ENCODE results near the gene TMC1. TPM values are rescaled to one million over a fixed set of nuclear protein-coding genes. Genes with fewer than 3 reads are reported as not detected.

The TMC1 gene
- total RNA-seq, 1 donor from 2014 or later: not detected

DNA sequence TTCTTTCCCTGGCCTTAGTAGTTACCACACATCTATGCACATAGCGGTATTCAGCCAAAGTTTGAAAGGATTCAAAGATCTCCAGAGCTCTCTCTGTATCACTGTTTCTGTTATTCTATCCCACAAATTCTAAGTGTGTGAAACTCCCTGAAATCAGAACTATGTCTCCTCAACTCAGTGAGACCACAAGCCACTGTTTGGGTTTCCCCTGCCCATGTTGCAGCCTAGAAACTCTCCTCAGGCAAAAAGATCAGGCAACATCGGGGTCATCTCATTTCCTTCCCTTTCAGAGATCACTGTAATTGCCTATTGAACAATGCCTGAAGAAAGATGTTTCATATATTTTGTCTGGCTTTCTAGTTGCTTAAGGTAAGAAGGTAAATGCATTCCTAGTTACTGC, 135.6 kb downstream of the TMC1 start:
- Mint-ChIP-seq H3K27me3 (peaks cover 16% of the 10 kb centered on the region), H3K4me3 (no peak overlapping the region), H3K9me3 (no peaks in the 10 kb centered on the region), H3K4me1 (no peaks in the 10 kb centered on the region), H3K27ac (no peak overlapping the region), H3K36me3 (ENCODE audit: low read depth) (no peaks in the 10 kb centered on the region)
- DNase-seq: no peak
- intact Hi-C loops (cut with micrococcal nuclease): no loop called here

GRCh38 chr9:72658703-72659102, 137.3 kb downstream of the TMC1 start:
- Mint-ChIP-seq H3K36me3 (ENCODE audit: low read depth) (no peaks in the 10 kb centered on the region), H3K4me3 (no peak overlapping the region), H3K27ac (no peak overlapping the region), H3K4me1 (no peaks in the 10 kb centered on the region), H3K27me3 (peaks cover 13% of the 10 kb centered on the region), H3K9me3 (no peaks in the 10 kb centered on the region)
- DNase-seq: no peak
- intact Hi-C loops (cut with micrococcal nuclease): no loop called here

- Mint-ChIP-seq H3K27me3 (peaks cover 9% of the 10 kb centered on the region), H3K27ac (no peak overlapping the region), H3K4me1 (no peaks in the 10 kb centered on the region), H3K36me3 (ENCODE audit: low read depth) (no peaks in the 10 kb centered on the region), H3K4me3 (no peak overlapping the region), H3K9me3 (no peaks in the 10 kb centered on the region)
- intact Hi-C loops (cut with micrococcal nuclease): no loop called here
- DNase-seq: no peak
Observed at GRCh38 chr9:72661401-72662135, 140.2 kb downstream of the TMC1 start.

DNA sequence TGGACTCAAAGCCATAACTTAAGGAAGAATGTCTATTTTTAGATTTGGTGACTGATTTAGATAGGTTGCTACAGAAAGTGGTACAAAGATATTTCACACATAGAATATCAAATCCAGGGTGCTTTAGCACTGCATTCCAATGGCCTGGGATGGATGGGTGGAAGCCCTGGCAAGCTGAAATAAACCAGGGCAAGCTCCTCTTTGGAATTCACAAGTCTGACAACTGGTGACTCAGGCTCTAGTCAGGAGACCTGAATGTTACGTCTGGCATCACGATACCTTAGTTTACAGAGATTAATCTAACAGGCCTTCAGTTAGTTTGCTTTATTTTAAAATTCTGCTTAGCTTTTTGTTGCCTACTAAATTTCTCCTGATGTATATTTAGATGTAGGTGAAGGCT, 144.0 kb downstream of the TMC1 start:
- Mint-ChIP-seq H3K9me3 (no peaks in the 10 kb centered on the region), H3K4me3 (no peak overlapping the region), H3K36me3 (ENCODE audit: low read depth) (no peaks in the 10 kb centered on the region), H3K4me1 (no peaks in the 10 kb centered on the region), H3K27me3 (peaks cover 4% of the 10 kb centered on the region), H3K27ac (no peak overlapping the region)
- DNase-seq: no peak
- intact Hi-C loops (cut with micrococcal nuclease): no loop called here

DNA sequence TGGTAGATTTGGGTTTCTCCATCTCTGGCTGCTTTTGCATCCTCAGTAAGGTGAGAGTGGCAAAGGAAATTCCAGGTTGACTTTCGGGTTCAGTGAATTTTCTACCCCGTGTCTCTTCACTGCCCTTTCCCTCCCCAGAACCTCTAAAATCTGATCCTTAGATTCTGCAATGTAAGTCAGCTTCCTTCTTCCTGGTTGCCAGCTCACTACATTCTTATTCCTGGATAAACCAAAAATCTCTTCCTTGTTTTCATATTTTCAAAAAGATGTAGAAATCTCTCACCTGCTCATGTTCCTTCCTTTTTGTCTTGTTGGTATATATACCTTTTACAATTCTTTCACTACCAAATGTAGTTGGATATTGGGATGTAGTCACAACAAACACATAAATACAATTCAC, 145.8 kb downstream of the TMC1 start:
- intact Hi-C loops (cut with micrococcal nuclease): no loop called here
- Mint-ChIP-seq H3K9me3 (no peaks in the 10 kb centered on the region), H3K4me3 (no peak overlapping the region), H3K27me3 (peaks cover 5% of the 10 kb centered on the region), H3K4me1 (no peaks in the 10 kb centered on the region), H3K27ac (no peak overlapping the region), H3K36me3 (ENCODE audit: low read depth) (no peaks in the 10 kb centered on the region)
- DNase-seq: no peak

DNA sequence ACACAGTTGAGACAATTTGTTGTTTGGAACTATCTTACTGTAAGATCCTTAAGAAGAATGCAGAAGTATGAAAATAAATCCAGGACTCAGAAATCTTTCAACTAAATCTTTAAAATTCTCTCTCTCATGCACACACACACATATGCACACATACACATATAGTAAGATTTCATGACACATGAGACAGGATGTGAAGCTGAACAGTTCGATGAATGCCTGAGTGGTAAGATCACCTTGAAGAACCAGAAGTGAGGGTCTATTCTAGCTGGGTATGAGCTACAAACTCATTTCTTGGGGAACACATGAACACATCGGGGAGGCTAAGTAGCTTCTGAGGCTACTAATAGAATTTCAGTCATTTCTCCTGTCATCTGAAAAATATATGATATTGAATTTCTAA, 153.6 kb downstream of the TMC1 start:
- Mint-ChIP-seq H3K4me1 (no peaks in the 10 kb centered on the region), H3K27ac (no peak overlapping the region), H3K36me3 (ENCODE audit: low read depth) (no peaks in the 10 kb centered on the region), H3K27me3 (peaks cover 7% of the 10 kb centered on the region), H3K9me3 (no peaks in the 10 kb centered on the region), H3K4me3 (no peak overlapping the region)
- no peak for DNase-seq
- intact Hi-C loops (cut with micrococcal nuclease): no loop called here

- intact Hi-C loops (cut with micrococcal nuclease): no loop called here
- no peaks in the 10 kb centered on the region for H3K36me3 Mint-ChIP-seq (ENCODE audit: low read depth)
- no peak overlapping the region for H3K27ac Mint-ChIP-seq
- DNase-seq: no peak
- peaks cover 6% of the 10 kb centered on the region for H3K27me3 Mint-ChIP-seq
- H3K9me3 Mint-ChIP-seq: no peaks in the 10 kb centered on the region
- no peak overlapping the region for H3K4me3 Mint-ChIP-seq
- H3K4me1 Mint-ChIP-seq: no peaks in the 10 kb centered on the region
Observed at GRCh38 chr9:72675586-72675985, 154.2 kb downstream of the TMC1 start.

DNA sequence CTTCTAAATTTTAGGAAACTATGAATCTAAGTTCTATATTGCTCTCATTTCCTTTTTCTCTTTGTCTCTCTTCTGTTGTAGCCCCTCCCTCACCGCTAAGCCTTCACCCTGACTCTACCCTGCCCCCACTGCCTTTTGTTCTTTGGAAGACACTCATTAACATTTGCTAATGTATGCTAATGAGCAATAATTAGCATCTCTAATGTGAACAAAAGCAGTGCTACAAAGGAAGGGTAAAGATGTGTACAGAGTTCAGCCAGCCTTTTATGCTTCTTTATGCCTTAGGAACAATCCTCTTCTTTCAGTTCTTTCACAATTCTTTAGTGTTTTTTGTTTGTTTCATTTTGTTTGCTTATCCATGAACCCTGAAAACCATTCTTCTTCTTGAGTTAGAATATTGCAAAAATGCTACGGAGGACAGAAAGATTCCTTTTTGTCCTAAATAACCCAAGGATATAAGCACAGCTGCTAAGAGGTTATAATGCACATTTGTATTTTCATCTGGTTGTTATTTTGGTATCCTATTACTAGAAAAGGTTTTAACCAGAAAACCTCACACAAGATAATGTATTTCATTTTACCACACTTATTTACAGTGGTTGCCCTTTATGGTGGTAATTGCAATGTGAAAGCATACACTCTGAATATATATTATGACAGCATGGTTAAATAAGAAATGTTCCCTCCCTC, 159.3 kb downstream of the TMC1 start:
- peaks cover 15% of the 10 kb centered on the region for H3K27me3 Mint-ChIP-seq
- H3K4me1 Mint-ChIP-seq: no peaks in the 10 kb centered on the region
- DNase-seq: no peak
- intact Hi-C loops (cut with micrococcal nuclease): no loop called here
- H3K36me3 Mint-ChIP-seq (ENCODE audit: low read depth): no peaks in the 10 kb centered on the region
- H3K4me3 Mint-ChIP-seq: no peak overlapping the region
- no peaks in the 10 kb centered on the region for H3K9me3 Mint-ChIP-seq
- no peak overlapping the region for H3K27ac Mint-ChIP-seq

DNA sequence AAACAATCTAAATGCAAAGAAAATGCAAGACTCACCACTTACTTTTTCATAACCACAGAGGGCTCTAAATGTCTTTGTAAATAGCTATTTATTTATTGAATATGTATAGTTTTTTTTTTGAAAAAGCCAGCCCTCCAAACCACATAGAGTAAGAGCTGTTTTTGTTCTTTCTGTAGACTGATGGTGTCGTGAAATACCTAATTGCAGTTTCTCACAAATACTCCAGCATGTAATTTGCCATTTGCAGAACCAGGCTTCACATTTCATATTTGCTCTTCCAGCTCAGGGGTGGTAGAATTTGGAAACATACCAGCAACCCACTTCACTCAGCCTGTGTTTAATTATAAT, 159.8 kb downstream of the TMC1 start:
- peaks cover 18% of the 10 kb centered on the region for H3K27me3 Mint-ChIP-seq
- intact Hi-C loops (cut with micrococcal nuclease): no loop called here
- no peaks in the 10 kb centered on the region for H3K36me3 Mint-ChIP-seq (ENCODE audit: low read depth)
- no peak for DNase-seq
- H3K9me3 Mint-ChIP-seq: no peaks in the 10 kb centered on the region
- H3K4me1 Mint-ChIP-seq: no peaks in the 10 kb centered on the region
- H3K4me3 Mint-ChIP-seq: no peak overlapping the region
- H3K27ac Mint-ChIP-seq: no peak overlapping the region

GRCh38 chr9:72684615-72685014, 163.2 kb downstream of the TMC1 start:
- H3K4me3 Mint-ChIP-seq: no peak overlapping the region
- no peaks in the 10 kb centered on the region for H3K9me3 Mint-ChIP-seq
- H3K4me1 Mint-ChIP-seq: no peaks in the 10 kb centered on the region
- H3K27ac Mint-ChIP-seq: no peak overlapping the region
- DNase-seq: no peak
- no peaks in the 10 kb centered on the region for H3K36me3 Mint-ChIP-seq (ENCODE audit: low read depth)
- intact Hi-C loops (cut with micrococcal nuclease): no loop called here
- H3K27me3 Mint-ChIP-seq: peaks cover 15% of the 10 kb centered on the region

DNA sequence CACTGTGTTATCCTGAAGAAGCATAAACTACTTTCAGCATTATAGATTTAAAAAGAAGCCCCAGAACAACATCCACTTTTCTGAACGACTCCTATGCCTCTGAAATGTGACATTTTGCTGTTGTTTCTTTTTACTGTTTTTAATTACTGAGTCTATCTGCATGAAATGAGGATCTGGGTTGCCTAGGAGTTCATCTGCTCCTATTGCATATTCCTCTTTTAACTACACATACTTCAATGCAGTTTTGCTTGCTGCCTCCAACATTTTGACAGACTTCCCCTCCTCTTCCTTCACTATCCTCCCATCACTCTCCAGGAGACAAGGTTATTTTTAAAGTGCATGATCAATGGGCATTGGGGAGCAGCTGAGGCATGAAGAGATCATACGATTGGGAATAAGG, 164.5 kb downstream of the TMC1 start:
- intact Hi-C loops (cut with micrococcal nuclease): no loop called here
- no peak for DNase-seq
- Mint-ChIP-seq H3K36me3 (ENCODE audit: low read depth) (no peaks in the 10 kb centered on the region), H3K4me3 (no peak overlapping the region), H3K4me1 (no peaks in the 10 kb centered on the region), H3K27me3 (peaks cover 13% of the 10 kb centered on the region), H3K27ac (no peak overlapping the region), H3K9me3 (no peaks in the 10 kb centered on the region)

- no peaks in the 10 kb centered on the region for H3K36me3 Mint-ChIP-seq (ENCODE audit: low read depth)
- no peaks in the 10 kb centered on the region for H3K9me3 Mint-ChIP-seq
- peaks cover 13% of the 10 kb centered on the region for H3K27me3 Mint-ChIP-seq
- no peaks in the 10 kb centered on the region for H3K4me1 Mint-ChIP-seq
- no peak overlapping the region for H3K4me3 Mint-ChIP-seq
- intact Hi-C loops (cut with micrococcal nuclease): no loop called here
- DNase-seq: no peak
- H3K27ac Mint-ChIP-seq: no peak overlapping the region
Observed at GRCh38 chr9:72687331-72687730, 165.9 kb downstream of the TMC1 start.

- no peaks in the 10 kb centered on the region for H3K9me3 Mint-ChIP-seq
- H3K4me1 Mint-ChIP-seq: no peaks in the 10 kb centered on the region
- no peaks in the 10 kb centered on the region for H3K36me3 Mint-ChIP-seq (ENCODE audit: low read depth)
- no peak overlapping the region for H3K4me3 Mint-ChIP-seq
- H3K27me3 Mint-ChIP-seq: peaks cover 4% of the 10 kb centered on the region
- no peak for DNase-seq
- intact Hi-C loops (cut with micrococcal nuclease): no loop called here
- no peak overlapping the region for H3K27ac Mint-ChIP-seq
Observed at GRCh38 chr9:72691671-72692070, 170.3 kb downstream of the TMC1 start.

DNA sequence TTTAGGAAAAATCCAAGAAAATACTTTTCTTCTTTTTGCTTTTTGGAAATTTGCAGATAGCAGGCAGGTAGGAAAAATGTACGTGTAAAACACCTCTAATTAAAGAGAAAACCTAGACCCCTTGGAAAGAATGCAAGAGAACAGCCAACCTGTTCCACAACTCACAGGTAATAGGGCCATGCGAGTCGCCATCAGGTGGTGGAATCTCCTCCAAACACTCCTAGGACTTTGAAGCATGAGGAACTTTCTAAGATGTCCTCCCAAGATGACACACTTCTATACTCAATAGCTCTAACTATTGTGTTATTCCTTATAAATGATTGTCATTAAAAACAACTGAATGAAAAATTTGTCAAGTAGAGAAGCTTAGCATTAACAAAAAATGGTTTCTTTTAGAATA, 174.0 kb downstream of the TMC1 start:
- DNase-seq: no peak
- Mint-ChIP-seq H3K4me1 (no peaks in the 10 kb centered on the region), H3K9me3 (no peaks in the 10 kb centered on the region), H3K4me3 (no peak overlapping the region), H3K27ac (no peak overlapping the region), H3K27me3 (peaks cover 7% of the 10 kb centered on the region), H3K36me3 (ENCODE audit: low read depth) (no peaks in the 10 kb centered on the region)
- intact Hi-C loops (cut with micrococcal nuclease): no loop called here

- H3K36me3 Mint-ChIP-seq (ENCODE audit: low read depth): no peaks in the 10 kb centered on the region
- H3K9me3 Mint-ChIP-seq: no peaks in the 10 kb centered on the region
- no peak overlapping the region for H3K4me3 Mint-ChIP-seq
- H3K4me1 Mint-ChIP-seq: no peaks in the 10 kb centered on the region
- no peak for DNase-seq
- H3K27me3 Mint-ChIP-seq: peaks cover 6% of the 10 kb centered on the region
- H3K27ac Mint-ChIP-seq: no peak overlapping the region
- intact Hi-C loops (cut with micrococcal nuclease): no loop called here
Observed at GRCh38 chr9:72696511-72696910, 175.1 kb downstream of the TMC1 start.
